Measurements from ENCODE around the gene AUTS2.

DNA sequence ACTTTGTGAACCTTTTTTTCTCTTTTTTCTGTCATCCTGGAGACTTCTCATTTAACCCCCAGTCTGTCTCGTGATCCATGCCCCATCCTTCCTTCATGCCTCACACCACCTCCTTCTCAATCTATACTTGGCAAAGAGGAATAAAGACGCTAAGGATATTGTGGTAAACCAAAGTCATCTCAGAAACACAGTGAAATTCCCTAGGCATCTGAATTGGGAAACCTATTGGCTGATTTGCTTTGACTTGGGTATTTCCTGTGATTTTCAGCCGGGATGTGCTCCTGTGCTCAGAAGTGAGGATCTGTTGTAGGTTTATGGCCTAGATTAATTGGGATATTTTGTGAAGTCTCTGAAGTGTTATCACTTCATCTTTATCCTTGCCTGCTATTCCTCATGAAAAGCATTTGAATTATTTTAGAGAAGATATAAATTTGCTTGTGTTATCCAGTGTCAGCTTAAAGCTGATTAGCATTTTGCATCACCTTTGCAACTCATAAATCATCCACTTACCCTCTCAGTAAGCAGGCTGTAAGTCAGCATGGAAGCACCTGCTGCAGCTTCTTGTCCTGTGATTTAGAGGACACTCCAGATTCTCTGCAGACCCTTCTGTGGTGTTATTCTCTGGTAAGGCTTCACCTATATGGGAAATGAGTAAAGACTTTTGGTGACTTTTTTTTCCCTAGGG lies 138.0 kb downstream of the AUTS2 start:
- no peak for TF ChIP-seq POLR2A (IDR thresholded peaks at IDR 0.05)
- TF ChIP-seq, protein P1, sequence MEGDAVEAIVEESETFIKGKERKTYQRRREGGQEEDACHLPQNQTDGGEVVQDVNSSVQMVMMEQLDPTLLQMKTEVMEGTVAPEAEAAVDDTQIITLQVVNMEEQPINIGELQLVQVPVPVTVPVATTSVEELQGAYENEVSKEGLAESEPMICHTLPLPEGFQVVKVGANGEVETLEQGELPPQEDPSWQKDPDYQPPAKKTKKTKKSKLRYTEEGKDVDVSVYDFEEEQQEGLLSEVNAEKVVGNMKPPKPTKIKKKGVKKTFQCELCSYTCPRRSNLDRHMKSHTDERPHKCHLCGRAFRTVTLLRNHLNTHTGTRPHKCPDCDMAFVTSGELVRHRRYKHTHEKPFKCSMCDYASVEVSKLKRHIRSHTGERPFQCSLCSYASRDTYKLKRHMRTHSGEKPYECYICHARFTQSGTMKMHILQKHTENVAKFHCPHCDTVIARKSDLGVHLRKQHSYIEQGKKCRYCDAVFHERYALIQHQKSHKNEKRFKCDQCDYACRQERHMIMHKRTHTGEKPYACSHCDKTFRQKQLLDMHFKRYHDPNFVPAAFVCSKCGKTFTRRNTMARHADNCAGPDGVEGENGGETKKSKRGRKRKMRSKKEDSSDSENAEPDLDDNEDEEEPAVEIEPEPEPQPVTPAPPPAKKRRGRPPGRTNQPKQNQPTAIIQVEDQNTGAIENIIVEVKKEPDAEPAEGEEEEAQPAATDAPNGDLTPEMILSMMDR (IDR thresholded peaks at IDR 0.05) = no peak
